ENCODE results near the gene ROR1.

- TF ChIP-seq POLR2A (IDR thresholded peaks at IDR 0.05): no peak
- no peak for TF ChIP-seq CTCF (IDR thresholded peaks at IDR 0.05)
- no peak for TF ChIP-seq EP300 (IDR thresholded peaks at IDR 0.05)
Measured at GRCh38 chr1:64187646-64188045, 413.8 kb downstream of the ROR1 start.
